ENCODE measurements around the gene CFAP20DC.
"Not testable (repeated sequence)": the region's sequence is repeated elsewhere in the genome, so short reads cannot be mapped to it uniquely, and the experiment has no call there.

Gene CFAP20DC

DNA sequence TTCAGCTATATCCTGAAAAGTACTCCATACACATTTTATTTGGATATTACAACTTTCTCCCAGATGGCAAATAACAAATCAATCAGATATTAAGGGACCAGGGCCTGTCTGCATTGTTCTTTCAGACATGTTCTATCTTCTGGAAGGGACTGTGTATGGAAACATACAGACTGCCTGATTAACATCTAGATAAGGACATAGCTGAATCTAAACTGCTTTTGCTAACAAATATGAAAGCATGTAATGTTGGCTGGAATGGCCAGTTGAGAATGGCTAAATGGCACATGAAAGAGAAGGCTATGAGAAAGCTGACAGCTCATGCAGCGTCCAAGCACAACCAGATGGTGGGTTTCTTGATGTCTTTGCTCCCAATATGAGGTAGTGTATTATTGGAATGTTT lies 149.4 kb downstream of the CFAP20DC start:
- peak in 2 of 3 donors; percentile 19 to 52 for DNase-seq
- H3K4me1 ChIP-seq (ENCODE audit: control extremely low read depth in 1 of 4, control insufficient read depth in 4 of 4, insufficient read depth in 4 of 4, low read length in 3 of 4) = peaks cover 16 to 38% (median 36%) of the 10 kb centered on the region in 4 experiments
- H3K9me3 ChIP-seq (ENCODE audit: control extremely low read depth in 1 of 5, control insufficient read depth in 4 of 5, insufficient read depth in 2 of 5, low read depth in 1 of 5, low read length in 4 of 5) = peaks cover 0 to 10% (median 3%) of the 10 kb centered on the region in 5 experiments
- peak overlapping the region in 1 of 2 experiments; percentile 76 for H3K27ac ChIP-seq (ENCODE audit: insufficient read depth in 1 of 2, low read depth in 1 of 2, low read length in 2 of 2, poor library complexity in 1 of 2, severe bottlenecking in 2 of 2)
- H3K4me3 ChIP-seq (ENCODE audit: control insufficient read depth in 1 of 7, extremely low read depth in 1 of 7, insufficient read depth in 4 of 7, low read depth in 2 of 7, low read length in 6 of 7) = no peak overlapping the region
- 100% methylated on average over 1 of the region's 1 CpG for WGBS (ENCODE audit: insufficient coverage)
- H3K36me3 ChIP-seq (ENCODE audit: control insufficient read depth in 4 of 4, insufficient read depth in 4 of 4, low read length in 3 of 4) = no peaks in the 10 kb centered on the region
- H3K27me3 ChIP-seq (replicated peaks in 2 of 5; ENCODE audit: control insufficient read depth in 4 of 5, insufficient read depth in 5 of 5, low read length in 4 of 5) = no peaks in the 10 kb centered on the region
- ChIA-PET CTCF (interaction anchor here (1.4 to 1.7 kb wide), 2 partner anchors 13 to 158 kb away, joined by 3 to 4 read pairs; no protein-coding TSS in a partner anchor), POLR2A (no interaction called here)

- Histone ChIP-seq H3K36me3 (ENCODE audit: control insufficient read depth in 4 of 4, insufficient read depth in 4 of 4, low read length in 3 of 4) (no peaks in the 10 kb centered on the region), H3K9me3 (ENCODE audit: control extremely low read depth in 1 of 5, control insufficient read depth in 4 of 5, insufficient read depth in 2 of 5, low read depth in 1 of 5, low read length in 4 of 5) (peaks cover 0 to 11% (median 3%) of the 10 kb centered on the region in 5 experiments), H3K4me3 (ENCODE audit: control insufficient read depth in 1 of 7, extremely low read depth in 1 of 7, insufficient read depth in 4 of 7, low read depth in 2 of 7, low read length in 6 of 7) (peak overlapping the region in 3 of 7 experiments; percentile 46 to 65 (median 47)), H3K4me1 (ENCODE audit: control extremely low read depth in 1 of 4, control insufficient read depth in 4 of 4, insufficient read depth in 4 of 4, low read length in 3 of 4) (peaks cover 16 to 38% (median 36%) of the 10 kb centered on the region in 4 experiments), H3K27me3 (replicated peaks in 2 of 5; ENCODE audit: control insufficient read depth in 4 of 5, insufficient read depth in 5 of 5, low read length in 4 of 5) (no peaks in the 10 kb centered on the region), H3K27ac (ENCODE audit: insufficient read depth in 1 of 2, low read depth in 1 of 2, low read length in 2 of 2, poor library complexity in 1 of 2, severe bottlenecking in 2 of 2) (peak overlapping the region; percentile 59 to 76)
- peak in 1 of 3 donors; percentile 23 for DNase-seq
- ChIA-PET POLR2A (no interaction called here), CTCF (interaction anchor here (0.6 to 1.7 kb wide), 2 partner anchors 13 to 126 kb away, joined by 3 to 4 read pairs; no protein-coding TSS in a partner anchor)
- WGBS (ENCODE audit: insufficient coverage) = 16% methylated on average over 2 of the region's 2 CpGs
These were observed 149.9 kb downstream of the CFAP20DC start for GRCh38 chr3:58899953-58900298.

DNA sequence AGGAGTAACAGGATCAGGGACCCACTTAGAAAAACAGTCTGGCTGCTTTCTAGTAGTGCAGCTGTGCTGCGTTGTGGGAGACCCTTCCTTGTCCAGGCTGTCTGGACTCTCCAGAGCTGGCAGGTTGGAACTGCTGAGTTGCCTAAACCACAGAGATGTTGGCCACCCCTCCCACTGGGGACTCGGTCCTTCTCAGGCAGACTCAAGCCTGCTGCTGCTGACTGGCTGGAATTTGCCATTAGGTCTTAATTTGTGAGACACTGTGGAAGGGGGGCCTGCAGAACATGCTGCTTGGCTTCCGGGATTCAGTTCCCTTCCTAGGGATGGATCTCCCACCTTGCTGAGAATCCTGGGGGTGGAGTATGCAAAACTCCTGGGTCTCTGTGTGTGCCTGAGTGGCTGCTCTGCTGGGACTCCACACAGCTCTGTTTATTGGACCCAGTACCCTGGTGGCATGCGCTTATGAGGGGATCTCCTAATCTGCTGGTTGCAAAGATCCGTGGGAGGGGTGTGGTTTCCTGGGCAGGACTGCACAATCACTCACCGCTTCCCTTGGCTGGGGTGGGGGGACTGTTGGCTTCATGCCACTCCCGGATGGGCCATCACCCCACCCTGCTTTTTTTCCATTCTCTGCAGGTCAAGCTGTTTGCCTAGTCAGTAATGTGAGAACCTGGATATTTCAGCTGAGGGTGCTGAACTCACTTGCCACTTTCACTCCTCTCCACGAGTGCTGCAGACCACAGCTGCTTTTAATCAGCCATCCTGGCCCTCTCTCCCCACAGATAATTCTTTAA lies 150.5 kb downstream of the CFAP20DC start:
- Histone ChIP-seq H3K9me3 (ENCODE audit: control extremely low read depth in 1 of 5, control insufficient read depth in 4 of 5, insufficient read depth in 2 of 5, low read depth in 1 of 5, low read length in 4 of 5) (peaks cover 0 to 14% (median 3%) of the 10 kb centered on the region in 5 experiments), H3K27ac (ENCODE audit: insufficient read depth in 1 of 2, low read depth in 1 of 2, low read length in 2 of 2, poor library complexity in 1 of 2, severe bottlenecking in 2 of 2) (peak overlapping the region; percentile 59 to 76), H3K27me3 (replicated peaks in 2 of 5; ENCODE audit: control insufficient read depth in 4 of 5, insufficient read depth in 5 of 5, low read length in 4 of 5) (no peaks in the 10 kb centered on the region), H3K4me1 (ENCODE audit: control extremely low read depth in 1 of 4, control insufficient read depth in 4 of 4, insufficient read depth in 4 of 4, low read length in 3 of 4) (peaks cover 16 to 38% (median 36%) of the 10 kb centered on the region in 4 experiments), H3K4me3 (ENCODE audit: control insufficient read depth in 1 of 7, extremely low read depth in 1 of 7, insufficient read depth in 4 of 7, low read depth in 2 of 7, low read length in 6 of 7) (peak overlapping the region in 6 of 7 experiments; percentile 25 to 65 (median 46)), H3K36me3 (ENCODE audit: control insufficient read depth in 4 of 4, insufficient read depth in 4 of 4, low read length in 3 of 4) (no peaks in the 10 kb centered on the region)
- peak; percentile 81 to 95 (median 92) for DNase-seq
- CTCF ChIA-PET = interaction anchor here (0.6 to 1.3 kb wide), 2 partner anchors 14 to 126 kb away, joined by 3 to 4 read pairs; no protein-coding TSS in a partner anchor
- WGBS (ENCODE audit: insufficient coverage) = 2% methylated on average over 6 of the region's 8 CpGs
- POLR2A ChIA-PET = no interaction called here

- Histone ChIP-seq H3K9me3 (ENCODE audit: control extremely low read depth in 1 of 5, control insufficient read depth in 4 of 5, insufficient read depth in 2 of 5, low read depth in 1 of 5, low read length in 4 of 5) (peaks cover 0 to 10% (median 3%) of the 10 kb centered on the region in 5 experiments), H3K27me3 (replicated peaks in 2 of 5; ENCODE audit: control insufficient read depth in 4 of 5, insufficient read depth in 5 of 5, low read length in 4 of 5) (no peaks in the 10 kb centered on the region), H3K4me3 (ENCODE audit: control insufficient read depth in 1 of 7, extremely low read depth in 1 of 7, insufficient read depth in 4 of 7, low read depth in 2 of 7, low read length in 6 of 7) (peak overlapping the region in 2 of 7 experiments; percentile 8 to 46), H3K4me1 (ENCODE audit: control extremely low read depth in 1 of 4, control insufficient read depth in 4 of 4, insufficient read depth in 4 of 4, low read length in 3 of 4) (peaks cover 16 to 38% (median 36%) of the 10 kb centered on the region in 4 experiments), H3K36me3 (ENCODE audit: control insufficient read depth in 4 of 4, insufficient read depth in 4 of 4, low read length in 3 of 4) (no peaks in the 10 kb centered on the region), H3K27ac (ENCODE audit: insufficient read depth in 1 of 2, low read depth in 1 of 2, low read length in 2 of 2, poor library complexity in 1 of 2, severe bottlenecking in 2 of 2) (peak overlapping the region; percentile 42 to 76)
- peak in 1 of 3 donors; percentile 11 for DNase-seq
- WGBS (ENCODE audit: insufficient coverage) = 100% methylated on average over 2 of the region's 2 CpGs
- POLR2A ChIA-PET = no interaction called here
- CTCF ChIA-PET = interaction anchor here (1.3 kb wide), 1 partner anchor 15 kb away, joined by 3 read pairs; no protein-coding TSS in a partner anchor
These were observed 151.3 kb downstream of the CFAP20DC start for GRCh38 chr3:58898513-58898912.

- CTCF ChIA-PET = interaction anchor here (1.1 kb wide), 1 partner anchor 29 kb away, joined by 3 read pairs; no protein-coding TSS in a partner anchor
These were observed 152.2 kb downstream of the CFAP20DC start for GRCh38 chr3:58897646-58898045.

GRCh38 chr3:58895678-58896077 lies 154.1 kb downstream of the CFAP20DC start:
- H3K36me3 ChIP-seq (ENCODE audit: control insufficient read depth in 4 of 4, insufficient read depth in 4 of 4, low read length in 3 of 4); POLR2A ChIA-PET; DNase-seq; H3K27ac ChIP-seq (ENCODE audit: insufficient read depth in 1 of 2, low read depth in 1 of 2, low read length in 2 of 2, poor library complexity in 1 of 2, severe bottlenecking in 2 of 2); H3K9me3 ChIP-seq (ENCODE audit: control extremely low read depth in 1 of 5, control insufficient read depth in 4 of 5, insufficient read depth in 2 of 5, low read depth in 1 of 5, low read length in 4 of 5); CTCF ChIA-PET; H3K4me3 ChIP-seq (ENCODE audit: control insufficient read depth in 1 of 7, extremely low read depth in 1 of 7, insufficient read depth in 4 of 7, low read depth in 2 of 7, low read length in 6 of 7); H3K27me3 ChIP-seq (replicated peaks in 2 of 5; ENCODE audit: control insufficient read depth in 4 of 5, insufficient read depth in 5 of 5, low read length in 4 of 5): not testable (repeated sequence)
- H3K4me1 ChIP-seq (ENCODE audit: control extremely low read depth in 1 of 4, control insufficient read depth in 4 of 4, insufficient read depth in 4 of 4, low read length in 3 of 4) = peaks cover 18 to 46% (median 39%) of the 10 kb centered on the region in 4 experiments
- WGBS (ENCODE audit: insufficient coverage) = 100% methylated on average over 3 of the region's 5 CpGs

More at GRCh38 chr3:58897646-58898045, 152.2 kb downstream of the CFAP20DC start:
- 100% methylated on average over 3 of the region's 4 CpGs for WGBS (ENCODE audit: insufficient coverage)
- Histone ChIP-seq H3K9me3 (ENCODE audit: control extremely low read depth in 1 of 5, control insufficient read depth in 4 of 5, insufficient read depth in 2 of 5, low read depth in 1 of 5, low read length in 4 of 5) (peaks cover 0 to 9% (median 3%) of the 10 kb centered on the region in 5 experiments), H3K27ac (ENCODE audit: insufficient read depth in 1 of 2, low read depth in 1 of 2, low read length in 2 of 2, poor library complexity in 1 of 2, severe bottlenecking in 2 of 2) (no peak overlapping the region), H3K27me3 (replicated peaks in 2 of 5; ENCODE audit: control insufficient read depth in 4 of 5, insufficient read depth in 5 of 5, low read length in 4 of 5) (no peaks in the 10 kb centered on the region), H3K36me3 (ENCODE audit: control insufficient read depth in 4 of 4, insufficient read depth in 4 of 4, low read length in 3 of 4) (no peaks in the 10 kb centered on the region), H3K4me1 (ENCODE audit: control extremely low read depth in 1 of 4, control insufficient read depth in 4 of 4, insufficient read depth in 4 of 4, low read length in 3 of 4) (peaks cover 18 to 40% (median 37%) of the 10 kb centered on the region in 4 experiments), H3K4me3 (ENCODE audit: control insufficient read depth in 1 of 7, extremely low read depth in 1 of 7, insufficient read depth in 4 of 7, low read depth in 2 of 7, low read length in 6 of 7) (no peak overlapping the region)
- POLR2A ChIA-PET = interaction anchor here (0.6 kb wide), 1 partner anchor 18 kb away, joined by 4 read pairs; no protein-coding TSS in a partner anchor
- no peak for DNase-seq

DNA sequence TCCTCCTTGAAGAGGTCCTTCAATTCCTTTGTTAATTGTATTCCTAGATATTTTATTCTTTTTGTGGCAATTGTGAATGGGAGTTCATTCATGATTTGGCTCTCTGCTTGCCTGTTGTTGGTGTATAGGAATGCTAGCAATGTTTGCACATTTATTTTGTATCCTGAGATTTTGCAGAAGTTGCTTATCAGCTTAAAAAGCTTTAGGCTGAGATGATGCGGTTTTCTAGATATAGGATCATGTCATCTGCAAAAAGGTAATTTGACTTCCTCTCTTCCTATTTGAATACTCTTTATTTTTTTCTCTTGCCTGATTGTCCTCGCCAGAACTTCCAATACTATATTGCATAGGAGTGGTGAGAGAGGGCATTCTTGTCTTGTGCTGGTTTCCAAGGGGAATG lies 157.3 kb downstream of the CFAP20DC start:
- H3K36me3 ChIP-seq (ENCODE audit: control insufficient read depth in 4 of 4, insufficient read depth in 4 of 4, low read length in 3 of 4); H3K27ac ChIP-seq (ENCODE audit: insufficient read depth in 1 of 2, low read depth in 1 of 2, low read length in 2 of 2, poor library complexity in 1 of 2, severe bottlenecking in 2 of 2); H3K27me3 ChIP-seq (replicated peaks in 2 of 5; ENCODE audit: control insufficient read depth in 4 of 5, insufficient read depth in 5 of 5, low read length in 4 of 5); POLR2A ChIA-PET; H3K9me3 ChIP-seq (ENCODE audit: control extremely low read depth in 1 of 5, control insufficient read depth in 4 of 5, insufficient read depth in 2 of 5, low read depth in 1 of 5, low read length in 4 of 5); CTCF ChIA-PET; H3K4me3 ChIP-seq (ENCODE audit: control insufficient read depth in 1 of 7, extremely low read depth in 1 of 7, insufficient read depth in 4 of 7, low read depth in 2 of 7, low read length in 6 of 7): not testable (repeated sequence)
- WGBS (ENCODE audit: insufficient coverage) = no CpG with 5 or more reads among the region's 2 CpGs
- peaks cover 5 to 14% (median 9%) of the 10 kb centered on the region in 4 experiments for H3K4me1 ChIP-seq (ENCODE audit: control extremely low read depth in 1 of 4, control insufficient read depth in 4 of 4, insufficient read depth in 4 of 4, low read length in 3 of 4)
- peak in 2 of 3 donors; percentile 79 to 89 for DNase-seq

Data from common myeloid progenitor, CD34-positive (primary cell).